ENCODE results near the gene PSTPIP2.

Gene PSTPIP2

GRCh38 chr18:46104128-46104911 lies 32.3 kb upstream of the PSTPIP2 start, which contains the start of gene HAUS1:
Gene HAUS1, plus strand, starts transcription at chr18:46104385. Its CDS starts 27 bp downstream, at chr18:46104412.
- Histone ChIP-seq H3K9me3 (ENCODE audit: insufficient read depth, low read length) (no peaks in the 10 kb centered on the region), H3K36me3 (replicated peaks; ENCODE audit: low read depth, low read length) (peaks cover 20% of the 10 kb centered on the region), H2AFZ (ENCODE audit: low read depth, low read length) (peak within 1 kb of the TSS; percentile 92), H3K4me2 (ENCODE audit: low read length) (peak within 1 kb of the TSS; percentile 79), H3K79me2 (ENCODE audit: low read length) (peaks cover 9% of the 10 kb centered on the region), H3K27ac (ENCODE audit: low read length) (peak within 1 kb of the TSS; percentile 17; the same call in 1 of the 2 replicates), H3K27me3 (ENCODE audit: low read depth, low read length) (no peaks in the 10 kb centered on the region), H4K20me1 (ENCODE audit: insufficient read depth, low read length) (no peaks in the 10 kb centered on the region), H3K9ac (ENCODE audit: low read length) (peak within 1 kb of the TSS; percentile 81), H3K4me3 (ENCODE audit: low read length) (peak within 1 kb of the TSS; percentile 79), H3K4me1 (ENCODE audit: low read length) (peaks cover 7% of the 10 kb centered on the region)
- TF ChIP-seq, protein P1, sequence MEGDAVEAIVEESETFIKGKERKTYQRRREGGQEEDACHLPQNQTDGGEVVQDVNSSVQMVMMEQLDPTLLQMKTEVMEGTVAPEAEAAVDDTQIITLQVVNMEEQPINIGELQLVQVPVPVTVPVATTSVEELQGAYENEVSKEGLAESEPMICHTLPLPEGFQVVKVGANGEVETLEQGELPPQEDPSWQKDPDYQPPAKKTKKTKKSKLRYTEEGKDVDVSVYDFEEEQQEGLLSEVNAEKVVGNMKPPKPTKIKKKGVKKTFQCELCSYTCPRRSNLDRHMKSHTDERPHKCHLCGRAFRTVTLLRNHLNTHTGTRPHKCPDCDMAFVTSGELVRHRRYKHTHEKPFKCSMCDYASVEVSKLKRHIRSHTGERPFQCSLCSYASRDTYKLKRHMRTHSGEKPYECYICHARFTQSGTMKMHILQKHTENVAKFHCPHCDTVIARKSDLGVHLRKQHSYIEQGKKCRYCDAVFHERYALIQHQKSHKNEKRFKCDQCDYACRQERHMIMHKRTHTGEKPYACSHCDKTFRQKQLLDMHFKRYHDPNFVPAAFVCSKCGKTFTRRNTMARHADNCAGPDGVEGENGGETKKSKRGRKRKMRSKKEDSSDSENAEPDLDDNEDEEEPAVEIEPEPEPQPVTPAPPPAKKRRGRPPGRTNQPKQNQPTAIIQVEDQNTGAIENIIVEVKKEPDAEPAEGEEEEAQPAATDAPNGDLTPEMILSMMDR (IDR thresholded peaks at IDR 0.05; ENCODE audit: low read depth, low read length) = no peak
- TF ChIP-seq EZH2phosphoT487 (IDR thresholded peaks at IDR 0.05; ENCODE audit: low read depth) = no peak

- TF ChIP-seq, protein P1 (IDR thresholded peaks at IDR 0.05; ENCODE audit: low read depth, low read length) = no peak
- no peak for TF ChIP-seq EZH2phosphoT487 (IDR thresholded peaks at IDR 0.05; ENCODE audit: low read depth)
- Histone ChIP-seq H3K27ac (ENCODE audit: low read length) (no peak overlapping the region), H4K20me1 (ENCODE audit: insufficient read depth, low read length) (0 out of 2 replicates have a peak, but pooled peaks cover 4% of the 10 kb centered on the region), H3K9ac (ENCODE audit: low read length) (no peak overlapping the region), H3K27me3 (ENCODE audit: low read depth, low read length) (no peaks in the 10 kb centered on the region), H3K36me3 (replicated peaks; ENCODE audit: low read depth, low read length) (peaks cover 9% of the 10 kb centered on the region), H3K4me1 (ENCODE audit: low read length) (peaks cover 13% of the 10 kb centered on the region), H3K9me3 (ENCODE audit: insufficient read depth, low read length) (no peaks in the 10 kb centered on the region), H3K4me2 (ENCODE audit: low read length) (no peak overlapping the region), H3K79me2 (ENCODE audit: low read length) (peaks cover 43% of the 10 kb centered on the region), H3K4me3 (ENCODE audit: low read length) (no peak overlapping the region), H2AFZ (ENCODE audit: low read depth, low read length) (no peak overlapping the region)
Observed at GRCh38 chr18:46099463-46099862, 27.4 kb upstream of the PSTPIP2 start.

GRCh38 chr18:46098616-46098933 lies 26.5 kb upstream of the PSTPIP2 start:
- peaks cover 13% of the 10 kb centered on the region for H3K36me3 ChIP-seq (replicated peaks; ENCODE audit: low read depth, low read length)
- H3K4me2 ChIP-seq (ENCODE audit: low read length) = peak overlapping the region; percentile 69
- peak overlapping the region; percentile 72 for H2AFZ ChIP-seq (ENCODE audit: low read depth, low read length)
- no peaks in the 10 kb centered on the region for H3K27me3 ChIP-seq (ENCODE audit: low read depth, low read length)
- peaks cover 51% of the 10 kb centered on the region for H3K79me2 ChIP-seq (ENCODE audit: low read length)
- no peak for TF ChIP-seq EZH2phosphoT487 (IDR thresholded peaks at IDR 0.05; ENCODE audit: low read depth)
- TF ChIP-seq, protein P1 (IDR thresholded peaks at IDR 0.05; ENCODE audit: low read depth, low read length) = no peak
- H3K9me3 ChIP-seq (ENCODE audit: insufficient read depth, low read length) = no peaks in the 10 kb centered on the region
- H3K27ac ChIP-seq (ENCODE audit: low read length) = peak overlapping the region; percentile 72
- H3K9ac ChIP-seq (ENCODE audit: low read length) = peak overlapping the region; percentile 86
- peaks cover 10% of the 10 kb centered on the region for H3K4me1 ChIP-seq (ENCODE audit: low read length)
- peak overlapping the region; percentile 81 for H3K4me3 ChIP-seq (ENCODE audit: low read length)
- 0 out of 2 replicates have a peak, but pooled peaks cover 4% of the 10 kb centered on the region for H4K20me1 ChIP-seq (ENCODE audit: insufficient read depth, low read length)

- Histone ChIP-seq H3K27ac (ENCODE audit: low read length) (peak within 1 kb of the TSS; percentile 72), H3K36me3 (replicated peaks; ENCODE audit: low read depth, low read length) (peaks cover 18% of the 10 kb centered on the region), H4K20me1 (ENCODE audit: insufficient read depth, low read length) (0 out of 2 replicates have a peak, but pooled peaks cover 4% of the 10 kb centered on the region), H3K79me2 (ENCODE audit: low read length) (peaks cover 57% of the 10 kb centered on the region), H3K27me3 (ENCODE audit: low read depth, low read length) (no peaks in the 10 kb centered on the region), H3K9me3 (ENCODE audit: insufficient read depth, low read length) (no peaks in the 10 kb centered on the region), H3K4me3 (ENCODE audit: low read length) (peak within 1 kb of the TSS; percentile 81), H3K4me2 (ENCODE audit: low read length) (peak within 1 kb of the TSS; percentile 85), H2AFZ (ENCODE audit: low read depth, low read length) (peak within 1 kb of the TSS; percentile 72), H3K9ac (ENCODE audit: low read length) (peak within 1 kb of the TSS; percentile 86), H3K4me1 (ENCODE audit: low read length) (peaks cover 10% of the 10 kb centered on the region)
- no peak for TF ChIP-seq EZH2phosphoT487 (IDR thresholded peaks at IDR 0.05; ENCODE audit: low read depth)
- TF ChIP-seq, protein P1 (IDR thresholded peaks at IDR 0.05; ENCODE audit: low read depth, low read length) = peak; percentile 27; the same call in 1 of the 2 replicates
Observed at GRCh38 chr18:46097801-46098615, 25.9 kb upstream of the PSTPIP2 start, which contains the start of gene ATP5F1A. Gene ATP5F1A, minus strand, starts transcription at chr18:46098296. Its CDS starts 65 bp downstream, at chr18:46098231.
